LNCAP (cell line): ENCODE measurements around the gene TENM4.

ENCODE experiments used
- TF ChIP-seq, protein P1 (sequence below): fragments of 450-650 bp; IDR thresholded peaks from 2 replicates; pipeline ENCODE4 v1.5.1; 2017; ENCODE audit warnings: mild to moderate bottlenecking

TENM4 gene

DNA sequence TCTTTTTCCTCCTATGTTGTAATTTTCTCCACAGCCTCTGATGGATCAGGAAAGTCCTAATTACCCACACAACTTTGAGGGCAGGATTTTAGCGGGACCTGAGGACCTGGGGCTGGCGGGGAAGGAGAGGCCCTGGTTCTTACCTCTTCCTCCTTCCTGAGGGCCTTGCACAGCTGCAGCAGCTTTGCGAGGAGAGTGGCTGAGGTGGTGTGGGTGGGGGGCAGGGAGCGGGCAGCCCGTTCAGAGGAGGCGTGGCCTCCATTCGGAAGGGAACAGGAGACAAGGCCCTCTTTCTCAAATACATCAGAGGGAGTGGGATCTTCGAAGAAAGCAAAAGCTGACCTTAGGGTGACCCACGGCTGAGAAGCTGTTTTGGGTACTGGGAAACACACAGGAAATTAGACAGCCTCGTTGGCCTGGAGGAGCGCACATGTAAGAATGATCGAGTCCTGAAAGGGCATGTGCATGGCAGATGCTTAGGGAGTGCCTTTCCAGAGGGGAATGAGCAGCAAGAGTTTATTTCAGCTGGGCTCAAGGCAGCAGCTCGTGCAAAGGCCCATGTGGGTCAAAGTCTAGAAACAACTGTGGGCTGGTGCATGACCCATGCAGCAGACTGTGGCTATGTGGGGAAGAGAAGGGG lies 789.6 kb downstream of the TENM4 start:
- TF ChIP-seq, protein P1, sequence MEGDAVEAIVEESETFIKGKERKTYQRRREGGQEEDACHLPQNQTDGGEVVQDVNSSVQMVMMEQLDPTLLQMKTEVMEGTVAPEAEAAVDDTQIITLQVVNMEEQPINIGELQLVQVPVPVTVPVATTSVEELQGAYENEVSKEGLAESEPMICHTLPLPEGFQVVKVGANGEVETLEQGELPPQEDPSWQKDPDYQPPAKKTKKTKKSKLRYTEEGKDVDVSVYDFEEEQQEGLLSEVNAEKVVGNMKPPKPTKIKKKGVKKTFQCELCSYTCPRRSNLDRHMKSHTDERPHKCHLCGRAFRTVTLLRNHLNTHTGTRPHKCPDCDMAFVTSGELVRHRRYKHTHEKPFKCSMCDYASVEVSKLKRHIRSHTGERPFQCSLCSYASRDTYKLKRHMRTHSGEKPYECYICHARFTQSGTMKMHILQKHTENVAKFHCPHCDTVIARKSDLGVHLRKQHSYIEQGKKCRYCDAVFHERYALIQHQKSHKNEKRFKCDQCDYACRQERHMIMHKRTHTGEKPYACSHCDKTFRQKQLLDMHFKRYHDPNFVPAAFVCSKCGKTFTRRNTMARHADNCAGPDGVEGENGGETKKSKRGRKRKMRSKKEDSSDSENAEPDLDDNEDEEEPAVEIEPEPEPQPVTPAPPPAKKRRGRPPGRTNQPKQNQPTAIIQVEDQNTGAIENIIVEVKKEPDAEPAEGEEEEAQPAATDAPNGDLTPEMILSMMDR, result no peak

DNA sequence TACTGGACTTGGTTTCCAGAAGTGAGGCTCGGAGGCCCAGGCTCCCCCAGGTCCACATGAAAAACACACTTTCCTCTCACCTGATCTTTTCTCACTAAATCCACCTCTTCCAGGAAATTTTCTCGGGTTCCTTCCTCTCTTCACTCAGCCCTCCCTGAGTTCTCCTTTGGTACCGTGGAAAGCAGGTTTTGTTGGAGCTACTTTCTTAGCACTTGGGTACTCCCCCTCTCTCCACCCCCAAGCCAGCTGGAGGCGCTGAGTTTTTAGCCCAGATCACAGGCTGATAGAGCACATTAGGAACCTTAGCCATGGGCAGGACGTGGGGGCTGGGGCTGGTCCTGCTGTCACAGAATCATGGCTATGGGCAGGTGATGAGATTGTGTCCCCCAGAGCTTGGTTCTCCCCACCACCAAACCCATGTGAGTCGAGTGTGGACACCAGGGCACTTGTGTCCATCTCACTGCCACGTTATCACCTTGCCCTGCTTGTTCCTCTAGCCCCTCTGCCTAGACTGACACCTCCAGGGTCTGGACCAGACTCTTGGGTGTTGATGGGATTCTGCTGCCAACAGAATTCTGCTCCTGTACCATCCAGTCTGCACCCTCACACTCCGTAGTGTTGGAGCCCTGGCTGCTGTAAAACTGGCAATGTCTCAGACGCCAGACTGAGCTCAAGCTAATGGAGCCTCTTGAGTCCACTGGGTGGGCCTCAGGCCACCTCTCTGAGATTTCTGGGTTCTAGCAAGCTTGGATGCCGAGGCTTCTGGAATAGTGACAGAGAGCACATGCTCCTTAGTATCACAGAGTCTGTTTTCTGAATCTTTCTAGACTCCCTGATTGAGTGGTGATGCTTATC lies 791.2 kb downstream of the TENM4 start:
- TF ChIP-seq, protein P1, result no peak

DNA sequence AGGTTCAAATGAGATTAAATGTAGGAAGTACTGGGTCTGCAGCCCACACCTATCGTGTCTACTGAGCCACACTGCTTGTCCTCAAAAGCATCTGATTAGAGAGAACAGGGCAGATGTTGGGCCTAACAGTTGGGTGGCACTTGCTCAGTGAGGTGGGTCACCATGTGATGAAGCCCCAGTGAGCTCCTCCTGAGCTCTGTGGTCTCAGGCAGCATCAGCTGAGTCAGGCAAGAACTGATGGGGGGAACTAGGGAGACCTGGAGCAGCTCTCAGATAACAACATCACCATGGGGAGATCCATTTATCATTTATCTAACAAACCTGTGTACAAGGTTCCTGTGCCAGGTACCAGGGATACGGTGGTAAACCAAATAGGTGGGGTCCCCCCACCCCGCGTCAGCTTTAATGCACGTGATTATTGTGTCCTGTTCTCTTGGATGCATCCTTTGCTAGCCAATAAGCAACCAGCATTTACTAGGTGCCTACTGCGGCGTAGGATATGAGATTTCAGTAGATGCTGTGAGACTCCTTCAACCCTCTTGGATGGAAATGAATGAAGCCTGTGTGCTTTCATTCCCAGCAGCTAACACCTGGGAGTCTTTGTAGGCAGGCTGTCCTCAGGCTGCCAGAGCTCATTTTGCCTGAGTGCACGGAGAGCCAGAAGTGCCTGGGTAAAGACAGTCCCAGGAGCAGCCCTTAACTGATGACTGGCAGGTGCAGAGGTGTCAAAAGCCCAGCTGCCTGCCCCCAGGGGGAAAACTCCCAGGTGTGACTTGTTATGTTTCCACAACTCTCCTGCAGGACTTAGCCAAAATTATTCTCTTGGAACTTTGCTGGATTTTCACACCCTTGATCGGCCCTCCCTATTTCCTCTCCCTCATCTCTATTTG lies 792.6 kb downstream of the TENM4 start:
- TF ChIP-seq, protein P1, result no peak

DNA sequence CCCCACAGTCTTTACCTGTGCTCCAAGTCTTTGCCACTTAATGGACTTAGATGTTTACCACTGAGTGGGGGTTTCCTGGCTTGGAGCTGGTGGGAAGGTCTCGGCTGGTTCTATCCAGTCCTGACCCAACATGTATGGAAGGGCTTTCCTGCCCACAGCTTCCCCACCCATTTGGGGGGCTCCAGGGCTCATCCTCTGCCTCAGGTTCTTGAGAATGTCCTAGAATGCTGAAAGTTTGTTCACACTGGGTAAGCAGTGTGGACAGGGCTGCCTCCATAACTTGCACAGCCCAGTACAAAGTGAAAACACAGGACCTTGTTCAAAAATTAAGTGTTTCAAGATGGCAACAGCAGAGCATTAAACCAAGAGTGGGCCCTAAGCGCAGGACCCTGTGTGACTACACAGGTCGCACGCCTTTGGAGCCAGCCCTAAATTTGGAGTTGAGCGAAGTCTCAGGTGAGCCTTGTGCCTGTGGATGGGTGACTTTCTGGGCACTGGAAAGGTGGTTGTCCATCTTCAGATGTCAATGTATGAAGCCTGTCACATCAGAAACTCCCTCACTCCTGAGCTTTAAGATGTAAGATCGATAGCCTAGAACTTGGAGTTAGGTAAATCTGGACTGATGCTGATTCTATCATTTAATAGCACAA lies 793.4 kb downstream of the TENM4 start:
- TF ChIP-seq, protein P1, result no peak

DNA sequence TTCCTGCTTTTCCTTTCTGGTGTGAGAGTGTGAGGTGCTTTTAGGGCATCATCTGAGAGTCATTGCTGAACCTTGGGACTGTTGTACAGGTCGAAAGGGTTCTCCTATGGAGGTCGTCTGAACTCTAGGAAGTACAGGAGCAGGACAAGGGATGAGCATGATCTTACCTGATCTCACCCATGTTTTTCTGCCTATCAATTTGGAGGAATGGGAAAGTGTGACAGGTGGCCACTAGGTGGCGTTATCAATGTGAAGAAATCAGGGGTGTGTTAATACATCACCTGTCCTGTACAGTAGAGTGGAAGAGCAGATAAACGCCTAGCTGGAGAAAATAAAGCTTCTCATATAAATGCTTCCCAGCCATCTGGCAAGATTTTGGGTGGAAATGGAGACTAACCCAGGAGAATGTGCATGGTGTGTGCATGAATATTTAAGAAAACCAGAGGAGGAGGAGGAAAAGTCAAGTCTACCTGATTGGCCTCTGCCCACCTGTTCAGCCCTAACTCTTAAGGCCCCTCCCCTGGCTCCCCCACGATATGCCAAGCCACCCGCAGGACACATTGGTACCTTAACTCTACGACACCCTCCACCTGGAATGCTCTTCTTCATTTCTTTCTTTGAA lies 794.2 kb downstream of the TENM4 start:
- TF ChIP-seq, protein P1, result peak; percentile 85

DNA sequence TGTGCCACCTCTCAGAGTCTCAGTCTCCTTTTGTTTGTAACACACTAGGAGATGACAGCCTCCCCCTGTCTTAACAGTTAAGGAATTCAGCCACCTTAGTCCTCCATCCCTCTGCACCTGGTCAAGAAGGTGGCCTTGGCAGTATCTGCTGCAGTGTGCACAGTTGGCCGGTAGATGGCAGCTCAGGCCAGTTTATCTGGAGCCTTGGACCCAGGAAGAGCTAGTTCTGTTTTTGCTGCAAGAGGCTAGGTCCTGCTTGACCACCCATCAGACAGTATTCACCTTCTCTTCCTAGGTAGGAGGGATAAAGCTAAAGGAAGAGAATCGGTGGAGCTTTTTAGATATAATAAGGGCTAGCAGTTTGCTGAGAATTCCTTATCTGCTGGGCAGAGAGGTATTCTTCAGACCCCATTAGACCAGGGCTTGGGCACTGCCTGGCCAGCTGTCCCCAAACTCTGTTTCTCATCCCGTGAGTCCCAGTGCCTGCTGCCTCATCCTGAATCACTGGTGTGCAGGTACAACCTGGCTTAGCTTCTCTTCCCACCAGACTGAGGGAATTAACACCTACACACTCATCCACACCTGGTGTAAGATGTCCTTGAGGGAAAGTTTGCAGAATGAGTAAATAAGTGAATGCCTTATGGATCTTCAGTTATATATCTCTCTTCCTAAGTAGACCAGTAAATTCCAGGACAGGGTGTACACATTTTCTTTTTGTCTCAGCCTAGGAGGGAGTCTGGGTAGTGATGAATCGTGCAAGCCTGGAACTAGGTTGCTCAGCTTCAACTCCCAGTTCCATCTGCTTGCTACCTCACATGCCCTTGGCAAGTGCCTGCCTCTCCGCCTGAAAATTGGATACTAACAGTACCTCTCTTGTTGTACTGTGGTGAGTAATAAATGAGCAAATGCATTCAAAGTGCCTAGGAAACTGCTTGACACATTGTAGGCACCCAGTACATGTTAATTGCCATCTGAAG lies 795.3 kb downstream of the TENM4 start:
- TF ChIP-seq, protein P1, result peak; percentile 97
